Natural killer cell (primary cell): Measurements from ENCODE around the gene PUM1. TPM values are rescaled to one million over a fixed set of nuclear protein-coding genes. Genes with fewer than 3 reads are reported as not detected.

ENCODE experiments used
- ATAC-seq, 3 donors: fragments of 150-1000 bp in 2 of 3; fragments of 200-7000 bp in 1 of 3; cut with Tn5 transposase; 1 replicate in 1 of 3; 2 replicates in 2 of 3; pipeline ENCODE4 v1.10.0; 2021; ENCODE audit warnings: mild to moderate bottlenecking in 2 of 3, moderate library complexity in 2 of 3
- DNase-seq, 2 donors: peaks; one replicate each; pipeline versions ENCODE4 v3.0.0 to v3.0.0-alpha.2; 2013 to 2021; ENCODE audit warnings: mixed read lengths in 1 of 2
- H3K27ac ChIP-seq: one replicate; pipeline ENCODE4 v1.5.1; 2013; ENCODE audit warnings: mild to moderate bottlenecking, low read length
- H3K27me3 ChIP-seq: one replicate; pipeline ENCODE4 v1.6.1; 2013; ENCODE audit warnings: low read length; ENCODE audit not compliant: control insufficient read depth, insufficient read depth
- H3K36me3 ChIP-seq: one replicate; pipeline ENCODE4 v1.6.1; 2013; ENCODE audit warnings: low read length; ENCODE audit not compliant: control insufficient read depth, insufficient read depth
- H3K4me1 ChIP-seq: one replicate; pipeline ENCODE4 v1.6.1; 2013; ENCODE audit warnings: low read length; ENCODE audit not compliant: control insufficient read depth, insufficient read depth
- H3K4me3 ChIP-seq: one replicate; pipeline ENCODE4 v1.5.1; 2013; ENCODE audit warnings: low read length
- H3K9me3 ChIP-seq: one replicate; pipeline ENCODE4 v1.6.1; 2013; ENCODE audit warnings: low read length; ENCODE audit not compliant: control insufficient read depth, insufficient read depth
- H3K27ac Mint-ChIP-seq, 2 donors: one replicate each; pipeline ENCODE4 v1.8.0; 2022; ENCODE audit warnings: mild to moderate bottlenecking in 2 of 2, mixed read lengths in 2 of 2, moderate library complexity in 1 of 2
- H3K27me3 Mint-ChIP-seq, 2 donors: one replicate each; pipeline ENCODE4 v1.8.0; 2022; ENCODE audit warnings: low read depth in 2 of 2, mixed read lengths in 2 of 2
- H3K36me3 Mint-ChIP-seq: one replicate; pipeline ENCODE4 v1.8.0; 2022; ENCODE audit warnings: mixed read lengths
- H3K4me1 Mint-ChIP-seq, 2 donors: one replicate each; pipeline ENCODE4 v1.8.0; 2022; ENCODE audit warnings: mixed read lengths in 2 of 2
- H3K4me3 Mint-ChIP-seq: one replicate; pipeline ENCODE4 v1.8.0; 2022; ENCODE audit warnings: mild to moderate bottlenecking, moderate library complexity, mixed read lengths
- H3K9me3 Mint-ChIP-seq, 2 donors: one replicate each; pipeline ENCODE4 v1.8.0; 2022; ENCODE audit warnings: mixed read lengths in 2 of 2
- CTCF ChIP-seq: fragments of 200-600 bp; IDR thresholded peaks from one replicate; pipeline ENCODE4 v1.8.0; 2022; ENCODE audit warnings: antibody characterized with exemption
- WGBS: methylation state at CpG from one replicate; pipeline ENCODE4 v1.1.7; 2013; ENCODE audit warnings: missing lambda C conversion rate; ENCODE audit not compliant: insufficient coverage; 5-methylcytosine and 5-hydroxymethylcytosine counted together
- intact Hi-C: fragments of 100-400 bp; cut with micrococcal nuclease; formaldehyde crosslinking; loops from one replicate; pipeline ENCODE4 v1.14.2; 2022
- total RNA-seq, 4 donors: library from RNA; stranded (reverse); fragments of 120-200 nt in 1 of 4; gene quantifications; one replicate each; pipeline versions ENCODE4 v1.2.3 to v1.2.4, GENCODE V29; 2013 to 2022

Gene PUM1
- total RNA-seq, 3 donors from 2014 or later (not counting 1 experiment from before 2014, with no cell fraction given), result 193 to 209 (median 202) TPM

DNA sequence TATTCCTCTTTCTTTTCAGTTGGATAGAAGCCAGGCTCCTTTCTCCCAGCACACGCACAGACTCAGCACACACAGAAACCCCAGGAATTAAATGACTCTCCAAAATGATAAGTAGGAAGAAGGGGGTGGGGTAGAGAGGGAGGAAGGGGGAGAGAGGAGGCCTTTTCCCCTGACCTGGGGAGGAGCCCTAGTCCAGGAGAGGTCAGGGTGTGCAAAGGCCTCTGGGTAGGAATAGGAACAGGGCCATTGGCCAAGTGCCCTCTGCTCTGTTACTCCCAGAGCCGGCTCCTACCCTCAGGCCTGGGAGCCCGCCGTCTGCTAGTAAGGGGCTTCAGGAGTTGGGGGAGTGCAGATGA is 35.6 kb upstream of the PUM1 start:
- Mint-ChIP-seq H3K9me3 (no peaks in the 10 kb centered on the region), H3K27ac (no peak overlapping the region), H3K36me3 (no peaks in the 10 kb centered on the region), H3K4me1 (no peaks in the 10 kb centered on the region), H3K4me3 (no peak overlapping the region), H3K27me3 (no peaks in the 10 kb centered on the region)
- intact Hi-C loops, result no loop called here
- Histone ChIP-seq H3K36me3 (no peaks in the 10 kb centered on the region), H3K27ac (no peak overlapping the region), H3K27me3 (no peaks in the 10 kb centered on the region), H3K4me1 (no peaks in the 10 kb centered on the region), H3K4me3 (no peak overlapping the region), H3K9me3 (no peaks in the 10 kb centered on the region)
- no CpG with 5 or more reads among the region's 4 CpGs for WGBS
- no peak for TF ChIP-seq CTCF
- DNase-seq, result no peak
- no peak for ATAC-seq

DNA sequence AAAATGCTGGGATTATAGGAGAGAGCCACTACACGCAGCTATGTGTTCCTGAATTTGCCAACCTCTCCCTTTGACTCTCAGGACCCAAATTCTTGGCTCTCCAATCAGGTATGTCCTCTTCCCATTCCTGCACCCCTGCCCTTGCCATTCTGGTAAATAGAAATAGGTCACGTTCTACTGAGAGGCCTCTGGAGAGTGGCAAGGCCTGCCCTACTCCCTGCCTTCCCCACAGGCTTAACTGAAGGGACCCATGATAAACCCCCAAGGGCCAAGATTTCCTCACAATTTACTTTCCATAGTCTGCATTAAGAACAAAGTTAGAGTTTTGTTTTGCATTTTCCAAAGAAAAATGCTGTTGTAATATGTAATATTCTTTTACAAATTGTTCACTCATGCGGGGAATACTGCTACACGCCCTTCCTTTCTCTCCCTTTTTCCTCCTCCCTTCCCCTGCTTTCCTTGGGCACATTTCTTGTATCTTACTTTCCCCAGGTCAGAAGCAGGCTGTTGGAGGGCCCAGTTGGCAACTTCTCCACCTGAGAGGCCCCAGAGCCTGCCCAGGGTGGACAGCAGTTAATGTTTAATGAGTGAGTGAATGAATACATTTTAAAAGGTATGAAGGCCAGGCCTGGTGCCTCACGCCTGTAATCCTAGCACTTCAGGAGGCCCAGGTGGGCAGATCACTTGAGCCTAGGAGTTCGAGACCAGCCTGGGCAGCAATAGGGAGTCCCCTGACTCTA is 33.9 kb upstream of the PUM1 start:
- TF ChIP-seq CTCF, result no peak
- H3K4me3 Mint-ChIP-seq, result no peak overlapping the region
- H3K27ac Mint-ChIP-seq, result no peak overlapping the region
- Histone ChIP-seq H3K4me1 (no peaks in the 10 kb centered on the region), H3K36me3 (no peaks in the 10 kb centered on the region), H3K27me3 (no peaks in the 10 kb centered on the region), H3K4me3 (no peak overlapping the region), H3K9me3 (no peaks in the 10 kb centered on the region), H3K27ac (no peak overlapping the region)
- H3K9me3 Mint-ChIP-seq, result no peaks in the 10 kb centered on the region
- H3K36me3 Mint-ChIP-seq, result no peaks in the 10 kb centered on the region
- 91% methylated on average over 6 of the region's 6 CpGs for WGBS
- H3K27me3 Mint-ChIP-seq, result no peaks in the 10 kb centered on the region
- H3K4me1 Mint-ChIP-seq, result no peaks in the 10 kb centered on the region
- no peak for DNase-seq
- intact Hi-C loops, result no loop called here
- ATAC-seq, result no peak

DNA sequence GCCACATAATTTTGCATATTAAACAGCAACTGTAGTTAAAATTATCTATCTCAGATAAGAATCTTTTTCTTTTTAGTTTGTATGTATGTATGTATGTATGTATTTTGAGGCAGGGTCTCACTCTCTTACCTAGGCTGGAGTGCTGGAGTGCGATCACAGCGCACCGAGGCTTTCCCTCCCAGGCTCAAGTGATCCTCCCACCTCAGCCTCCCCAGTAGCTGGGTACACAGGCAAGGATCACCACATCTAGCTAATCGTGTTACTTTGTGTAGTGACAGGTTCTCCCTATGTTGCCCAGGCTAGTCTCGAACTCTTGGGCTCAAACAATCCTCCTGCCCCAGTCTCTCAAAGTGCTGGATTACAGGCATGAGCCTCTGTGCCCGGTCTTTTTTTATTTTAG is 30.5 kb upstream of the PUM1 start:
- intact Hi-C loops, result no loop called here
- H3K4me1 Mint-ChIP-seq, result no peaks in the 10 kb centered on the region
- H3K27me3 ChIP-seq, result no peaks in the 10 kb centered on the region
- no peaks in the 10 kb centered on the region for H3K36me3 ChIP-seq
- no peak overlapping the region for H3K4me3 Mint-ChIP-seq
- no peak for TF ChIP-seq CTCF
- no peaks in the 10 kb centered on the region for H3K9me3 ChIP-seq
- no peaks in the 10 kb centered on the region for H3K9me3 Mint-ChIP-seq
- DNase-seq (no peak), ATAC-seq (no peak)
- H3K36me3 Mint-ChIP-seq, result no peaks in the 10 kb centered on the region
- no peaks in the 10 kb centered on the region for H3K27me3 Mint-ChIP-seq
- WGBS, result 86% methylated on average over 5 of the region's 6 CpGs
- no peak overlapping the region for H3K27ac Mint-ChIP-seq
- H3K4me1 ChIP-seq, result no peaks in the 10 kb centered on the region
- no peak overlapping the region for H3K27ac ChIP-seq
- no peak overlapping the region for H3K4me3 ChIP-seq
